Cerebellar cortex (tissue), 1 donor: ENCODE measurements around the gene FAM111A.
A peak's percentile ranks its signal among the peaks of the same experiment; 100 is the strongest.

ENCODE experiments used
- DNase-seq: peaks from one replicate; pipeline ENCODE4 v3.0.0-alpha.2; 2015; ENCODE audit warnings: low spot score

Gene FAM111A

DNA sequence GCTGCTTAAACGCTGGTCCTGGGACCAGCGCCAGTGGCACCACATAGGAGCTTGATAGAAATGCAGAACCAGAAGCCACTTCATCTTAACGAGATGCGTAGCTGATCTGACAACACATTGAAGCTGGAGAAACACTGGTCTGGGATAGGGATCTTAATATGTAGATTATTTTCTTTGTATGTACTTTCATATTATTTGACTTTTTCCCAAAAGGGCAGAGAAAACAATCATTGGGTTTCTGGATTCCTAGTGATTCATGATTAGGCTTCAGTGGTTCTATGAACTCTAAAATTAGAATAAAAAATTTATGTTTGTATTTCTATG lies 57.7 kb downstream of the FAM111A start:
- peak; percentile 15 for DNase-seq

DNA sequence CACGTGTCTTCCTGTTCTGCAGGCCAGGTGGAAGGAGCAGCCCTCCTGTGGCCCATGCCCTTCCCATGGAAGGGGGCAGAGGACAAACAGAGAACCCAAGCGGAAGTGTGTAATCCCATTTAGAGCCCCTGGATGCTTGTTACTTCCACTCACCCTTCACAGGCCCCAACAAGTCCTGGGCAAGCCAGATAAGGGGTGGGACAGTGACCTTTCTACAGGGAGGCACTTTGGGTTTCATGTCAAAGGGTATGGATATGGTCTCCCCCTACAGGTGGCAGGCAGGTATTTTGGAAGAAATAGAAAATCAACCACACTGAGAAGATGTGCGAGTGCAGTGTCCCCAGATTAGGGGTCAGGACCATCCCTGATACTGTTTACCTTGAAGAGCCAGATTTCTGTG lies 58.7 kb downstream of the FAM111A start:
- no peak for DNase-seq
